Measurements from ENCODE around the gene ADPRHL1.

The ADPRHL1 gene

GRCh38 chr13:113415825-113416224, 37.5 kb downstream of the ADPRHL1 start:
- no peak for DNase-seq (ENCODE audit: low read depth)
- TF ChIP-seq CTCF (IDR thresholded peaks at IDR 0.05; ENCODE audit: insufficient read depth, low read depth, low read length, missing control alignments) = no peak
- H3K4me3 ChIP-seq (ENCODE audit: low read depth, low read length) = no peak overlapping the region

GRCh38 chr13:113415032-113415431, 38.3 kb downstream of the ADPRHL1 start:
- TF ChIP-seq CTCF (IDR thresholded peaks at IDR 0.05; ENCODE audit: insufficient read depth, low read depth, low read length, missing control alignments) = no peak
- H3K4me3 ChIP-seq (ENCODE audit: low read depth, low read length) = no peak overlapping the region
- no peak for DNase-seq (ENCODE audit: low read depth)

- no peak for DNase-seq (ENCODE audit: low read depth)
- no peak overlapping the region for H3K4me3 ChIP-seq (ENCODE audit: low read depth, low read length)
- no peak for TF ChIP-seq CTCF (IDR thresholded peaks at IDR 0.05; ENCODE audit: insufficient read depth, low read depth, low read length, missing control alignments)
Measured at GRCh38 chr13:113414335-113414734, 39.0 kb downstream of the ADPRHL1 start.

GRCh38 chr13:113413898-113414282, 39.4 kb downstream of the ADPRHL1 start:
- H3K4me3 ChIP-seq (ENCODE audit: low read depth, low read length) = no peak overlapping the region
- no peak for DNase-seq (ENCODE audit: low read depth)
- no peak for TF ChIP-seq CTCF (IDR thresholded peaks at IDR 0.05; ENCODE audit: insufficient read depth, low read depth, low read length, missing control alignments)

GRCh38 chr13:113413178-113413897, 40.0 kb downstream of the ADPRHL1 start:
- DNase-seq (ENCODE audit: low read depth) = no peak
- TF ChIP-seq CTCF (IDR thresholded peaks at IDR 0.05; ENCODE audit: insufficient read depth, low read depth, low read length, missing control alignments) = no peak
- no peak overlapping the region for H3K4me3 ChIP-seq (ENCODE audit: low read depth, low read length)

GRCh38 chr13:113412440-113412839, 40.8 kb downstream of the ADPRHL1 start:
- no peak for TF ChIP-seq CTCF (IDR thresholded peaks at IDR 0.05; ENCODE audit: insufficient read depth, low read depth, low read length, missing control alignments)
- H3K4me3 ChIP-seq (ENCODE audit: low read depth, low read length) = no peak overlapping the region
- DNase-seq (ENCODE audit: low read depth) = no peak
